ENCODE data around the gene WIPI1.
A peak's percentile ranks its signal among the peaks of the same experiment; 100 is the strongest.

Gene WIPI1

DNA sequence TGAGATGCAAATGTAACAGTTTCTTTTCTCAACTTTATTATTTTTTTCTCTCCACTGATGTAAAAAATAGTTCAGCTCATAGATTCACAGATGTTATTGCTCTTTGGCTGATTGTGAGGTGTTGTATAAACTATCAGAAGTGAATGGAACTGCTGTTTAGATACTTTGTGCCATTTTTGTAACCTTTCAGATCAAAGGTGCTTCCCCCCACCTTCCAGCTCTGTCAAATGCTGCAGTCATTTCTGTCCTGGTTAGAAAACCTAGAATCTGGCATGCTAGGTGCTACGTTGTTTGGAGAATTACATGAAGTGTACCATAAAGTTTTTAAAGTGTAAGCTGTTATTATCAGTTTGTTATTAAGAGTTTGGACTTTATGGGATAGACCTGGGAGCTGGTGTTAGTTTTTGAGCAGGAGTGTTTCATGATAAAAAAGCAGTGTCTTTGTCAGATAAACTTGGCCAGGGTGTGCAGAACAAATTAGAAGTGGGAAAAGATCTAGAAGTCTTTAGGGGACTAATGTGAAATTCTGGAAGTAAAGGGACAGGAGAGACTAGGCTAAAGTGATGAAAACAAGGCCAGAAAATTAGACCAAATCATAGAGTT, 1.8 kb upstream of the WIPI1 start:
- Histone ChIP-seq H4K20me1 (ENCODE audit: control insufficient read depth, insufficient read depth, low read depth, low read length) (no peaks in the 10 kb centered on the region), H3K27me3 (ENCODE audit: control insufficient read depth, low read length) (0 out of 2 replicates have a peak, but pooled peaks cover 5% of the 10 kb centered on the region), H3K4me3 (ENCODE audit: low read length) (no peak overlapping the region), H3F3A (ENCODE audit: control insufficient read depth, insufficient read depth) (peaks cover 4% of the 10 kb centered on the region; the same call in 1 of the 2 replicates), H3K4me1 (ENCODE audit: control insufficient read depth, low read length) (peaks cover 60% of the 10 kb centered on the region), H3K9me2 (replicated peaks; ENCODE audit: control insufficient read depth, low read length) (no peaks in the 10 kb centered on the region), H3K79me2 (ENCODE audit: control insufficient read depth, low read length) (no peaks in the 10 kb centered on the region), H3K27ac (ENCODE audit: low read depth, low read length) (no peak overlapping the region), H3K4me2 (ENCODE audit: low read length) (peak overlapping the region; percentile 78), H3K36me3 (ENCODE audit: control insufficient read depth, low read length) (no peaks in the 10 kb centered on the region), H3K9me3 (ENCODE audit: control insufficient read depth, insufficient read depth, low read length) (no peaks in the 10 kb centered on the region)
- TF ChIP-seq, protein P1, sequence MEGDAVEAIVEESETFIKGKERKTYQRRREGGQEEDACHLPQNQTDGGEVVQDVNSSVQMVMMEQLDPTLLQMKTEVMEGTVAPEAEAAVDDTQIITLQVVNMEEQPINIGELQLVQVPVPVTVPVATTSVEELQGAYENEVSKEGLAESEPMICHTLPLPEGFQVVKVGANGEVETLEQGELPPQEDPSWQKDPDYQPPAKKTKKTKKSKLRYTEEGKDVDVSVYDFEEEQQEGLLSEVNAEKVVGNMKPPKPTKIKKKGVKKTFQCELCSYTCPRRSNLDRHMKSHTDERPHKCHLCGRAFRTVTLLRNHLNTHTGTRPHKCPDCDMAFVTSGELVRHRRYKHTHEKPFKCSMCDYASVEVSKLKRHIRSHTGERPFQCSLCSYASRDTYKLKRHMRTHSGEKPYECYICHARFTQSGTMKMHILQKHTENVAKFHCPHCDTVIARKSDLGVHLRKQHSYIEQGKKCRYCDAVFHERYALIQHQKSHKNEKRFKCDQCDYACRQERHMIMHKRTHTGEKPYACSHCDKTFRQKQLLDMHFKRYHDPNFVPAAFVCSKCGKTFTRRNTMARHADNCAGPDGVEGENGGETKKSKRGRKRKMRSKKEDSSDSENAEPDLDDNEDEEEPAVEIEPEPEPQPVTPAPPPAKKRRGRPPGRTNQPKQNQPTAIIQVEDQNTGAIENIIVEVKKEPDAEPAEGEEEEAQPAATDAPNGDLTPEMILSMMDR (IDR thresholded peaks at IDR 0.05; ENCODE audit: low read depth, low read length, poor library complexity, severe bottlenecking), result no peak
- TF ChIP-seq EZH2phosphoT487 (IDR thresholded peaks at IDR 0.05; ENCODE audit: borderline replicate concordance, low read length), result no peak

DNA sequence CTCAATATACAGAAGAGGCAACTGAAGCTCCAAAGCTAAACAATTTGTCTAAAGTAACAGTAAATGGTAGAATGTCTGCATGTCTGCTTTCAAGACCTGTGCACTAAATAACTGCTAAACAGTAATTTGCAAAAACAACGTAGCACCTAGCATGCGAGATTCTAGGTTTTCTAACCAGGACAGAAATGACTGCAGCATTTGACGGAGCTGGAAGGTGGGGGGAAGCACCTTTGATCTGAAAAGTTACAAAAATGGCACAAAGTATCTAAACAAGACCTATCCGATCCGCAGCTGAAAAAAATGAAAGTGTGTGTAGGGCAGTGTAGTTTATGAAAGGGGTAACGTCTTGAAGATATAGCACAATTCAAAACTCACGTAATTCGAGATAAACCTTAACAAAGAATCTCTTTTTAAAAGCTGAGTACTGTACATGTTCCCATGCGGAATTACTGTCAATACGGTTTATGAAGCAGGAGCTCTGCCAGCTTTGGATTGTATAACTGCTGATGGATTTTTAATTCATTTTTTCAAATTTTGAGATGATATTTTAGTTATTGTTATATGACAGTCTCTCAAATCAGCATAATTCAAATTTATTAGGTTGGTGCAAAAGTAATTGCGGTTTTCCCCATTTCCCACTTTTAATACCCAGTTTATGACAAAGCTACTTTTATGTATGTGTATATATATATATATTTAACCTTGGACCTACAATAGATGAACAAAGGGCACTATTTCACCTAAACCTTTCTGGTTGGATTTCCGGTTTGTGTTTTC, 1.2 kb upstream of the WIPI1 start:
- no peaks in the 10 kb centered on the region for H3K9me2 ChIP-seq (replicated peaks; ENCODE audit: control insufficient read depth, low read length)
- peak overlapping the region; percentile 78 for H3K4me2 ChIP-seq (ENCODE audit: low read length)
- 0 out of 2 replicates have a peak, but pooled peaks cover 5% of the 10 kb centered on the region for H3K27me3 ChIP-seq (ENCODE audit: control insufficient read depth, low read length)
- peaks cover 60% of the 10 kb centered on the region for H3K4me1 ChIP-seq (ENCODE audit: control insufficient read depth, low read length)
- TF ChIP-seq EZH2phosphoT487 (IDR thresholded peaks at IDR 0.05; ENCODE audit: borderline replicate concordance, low read length), result no peak
- TF ChIP-seq, protein P1 (IDR thresholded peaks at IDR 0.05; ENCODE audit: low read depth, low read length, poor library complexity, severe bottlenecking), result no peak
- H3K79me2 ChIP-seq (ENCODE audit: control insufficient read depth, low read length), result no peaks in the 10 kb centered on the region
- H3K27ac ChIP-seq (ENCODE audit: low read depth, low read length), result no peak overlapping the region
- H3K9me3 ChIP-seq (ENCODE audit: control insufficient read depth, insufficient read depth, low read length), result no peaks in the 10 kb centered on the region
- peaks cover 4% of the 10 kb centered on the region; the same call in 1 of the 2 replicates for H3F3A ChIP-seq (ENCODE audit: control insufficient read depth, insufficient read depth)
- H4K20me1 ChIP-seq (ENCODE audit: control insufficient read depth, insufficient read depth, low read depth, low read length), result no peaks in the 10 kb centered on the region
- no peaks in the 10 kb centered on the region for H3K36me3 ChIP-seq (ENCODE audit: control insufficient read depth, low read length)
- H3K4me3 ChIP-seq (ENCODE audit: low read length), result peak overlapping the region; percentile 70

DNA sequence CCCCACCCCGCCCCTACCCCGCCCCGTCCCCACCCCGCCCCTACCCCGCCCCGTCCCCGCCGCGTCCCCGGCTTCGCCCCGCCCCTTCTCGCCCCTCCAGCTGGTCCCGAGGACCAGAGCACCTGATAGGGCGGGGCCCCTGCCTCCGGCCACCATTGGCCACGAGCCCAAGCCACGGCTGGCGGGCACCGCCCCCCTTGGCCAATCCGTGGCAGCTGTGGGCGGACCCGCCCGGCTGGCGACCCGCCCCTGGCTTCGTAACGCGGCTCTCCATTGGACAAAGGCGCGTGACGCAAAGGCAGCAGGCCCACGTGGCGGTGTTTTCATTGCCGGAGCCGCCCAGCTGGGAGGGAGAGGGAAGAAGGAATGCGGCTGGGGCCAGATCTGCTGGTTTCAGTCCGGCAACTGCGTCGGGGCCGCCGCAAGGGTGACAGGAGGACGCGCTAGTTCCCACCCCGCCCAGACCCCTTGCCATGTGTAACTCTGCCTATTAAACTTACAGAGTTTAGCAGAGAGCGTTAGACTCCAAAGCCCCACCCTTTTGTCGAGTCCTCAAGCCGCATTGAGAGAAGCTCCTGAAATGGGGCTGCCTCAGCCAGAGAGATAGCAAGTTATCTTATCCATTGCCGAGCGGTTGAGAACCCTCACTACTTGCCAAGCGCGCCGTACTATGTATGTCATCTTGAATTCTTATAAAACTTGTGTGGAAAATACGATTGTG, 403 bp upstream of the WIPI1 start:
- H3K36me3 ChIP-seq (ENCODE audit: control insufficient read depth, low read length), result no peaks in the 10 kb centered on the region
- H4K20me1 ChIP-seq (ENCODE audit: control insufficient read depth, insufficient read depth, low read depth, low read length), result no peaks in the 10 kb centered on the region
- 0 out of 2 replicates have a peak, but pooled peaks cover 5% of the 10 kb centered on the region for H3K27me3 ChIP-seq (ENCODE audit: control insufficient read depth, low read length)
- H3F3A ChIP-seq (ENCODE audit: control insufficient read depth, insufficient read depth), result peaks cover 4% of the 10 kb centered on the region; the same call in 1 of the 2 replicates
- TF ChIP-seq EZH2phosphoT487 (IDR thresholded peaks at IDR 0.05; ENCODE audit: borderline replicate concordance, low read length), result no peak
- TF ChIP-seq, protein P1 (IDR thresholded peaks at IDR 0.05; ENCODE audit: low read depth, low read length, poor library complexity, severe bottlenecking), result no peak
- no peaks in the 10 kb centered on the region for H3K9me3 ChIP-seq (ENCODE audit: control insufficient read depth, insufficient read depth, low read length)
- no peak overlapping the region for H3K27ac ChIP-seq (ENCODE audit: low read depth, low read length)
- H3K79me2 ChIP-seq (ENCODE audit: control insufficient read depth, low read length), result no peaks in the 10 kb centered on the region
- peaks cover 57% of the 10 kb centered on the region for H3K4me1 ChIP-seq (ENCODE audit: control insufficient read depth, low read length)
- H3K4me2 ChIP-seq (ENCODE audit: low read length), result peak overlapping the region; percentile 78
- no peaks in the 10 kb centered on the region for H3K9me2 ChIP-seq (replicated peaks; ENCODE audit: control insufficient read depth, low read length)
- peak overlapping the region; percentile 70 for H3K4me3 ChIP-seq (ENCODE audit: low read length)

Measured in DOHH2 (cell line).